HepG2 (cell line): ENCODE results near the gene BTD. TPM values are rescaled to one million over a fixed set of nuclear protein-coding genes. Genes with fewer than 3 reads are reported as not detected.

Experiments used
- ATAC-seq: fragments of 200-7000 bp; cut with Tn5 transposase; 3 replicates; pipeline ENCODE4 v1.9.1; 2020; ENCODE audit warnings: mild to moderate bottlenecking, moderate library complexity
- BruUV-seq: library from RNA; stranded (reverse); fragments of 400-500 nt; replicated peaks from 2 replicates; lab custom pipeline; 2021; lab: Mats Ljungman, UMichigan
- CTCF ChIA-PET: fragments of 300-600 bp; formaldehyde crosslinking; extraction: SDS; loops from one replicate; lab custom pipeline; 2021; ENCODE audit warnings: low total read pairs, inconsistent platforms, low intra/inter-chr PET ratio; lab: Yijun Ruan, JAX
- POLR2A ChIA-PET: fragments of 350-600 bp; sonication (Branson Sonifier 250); formaldehyde crosslinking; loops from one replicate; lab custom pipeline; 2020; ENCODE audit warnings: antibody characterized with exemption, inconsistent platforms; lab: Yijun Ruan, JAX
- DNase-seq: peaks from one replicate; pipeline ENCODE4 v3.0.0-alpha.2; 2015; ENCODE audit warnings: low spot score
- FAIRE-seq: peaks from 3 replicates; lab custom pipeline; 2011; peaks lifted over from hg19 to GRCh38; lab: Jason Lieb, UNC
- H2AFZ ChIP-seq: one replicate; pipeline ENCODE4 v1.6.1; 2011; ENCODE audit warnings: low read length, inconsistent platforms
- H3K27ac ChIP-seq: fragments of 300-600 bp; 3 replicates; pipeline ENCODE4 v1.8.0; 2011; ENCODE audit warnings: mixed run types, mild to moderate bottlenecking, mixed read lengths, low read length, inconsistent platforms; ENCODE audit not compliant: insufficient read depth; ENCODE audit errors: extremely low read length
- H3K27me3 ChIP-seq, 2 experiments: fragments of 200-600 bp in 1 of 2; 2 replicates in 1 of 2; 3 replicates in 1 of 2; pipeline versions ENCODE4 v1.6.0 to v1.8.0; 2011; ENCODE audit warnings: low read length in 2 of 2, mild to moderate bottlenecking in 2 of 2, moderate library complexity in 2 of 2, inconsistent platforms in 1 of 2; ENCODE audit not compliant: insufficient read depth in 2 of 2, control insufficient read depth in 1 of 2
- H3K36me3 ChIP-seq, 2 experiments: fragments of 200-600 bp in 1 of 2; replicated peaks in 1 of 2; 2 replicates in 1 of 2; 3 replicates in 1 of 2; pipeline versions ENCODE4 v1.5.1 to v1.8.0; 2011; ENCODE audit warnings: low read length in 2 of 2, inconsistent platforms in 1 of 2; ENCODE audit not compliant: insufficient read depth in 2 of 2, control insufficient read depth in 1 of 2
- H3K4me1 ChIP-seq: 2 replicates; pipeline ENCODE4 v1.5.1; 2012; ENCODE audit warnings: low read length, inconsistent platforms; ENCODE audit not compliant: insufficient read depth
- H3K4me2 ChIP-seq: 2 replicates; pipeline ENCODE4 v1.6.0; 2011; ENCODE audit warnings: low read depth, low read length, inconsistent platforms
- H3K4me3 ChIP-seq, 3 experiments: fragments of 200-600 bp in 1 of 3; sonication (generic), shearing (Covaris generic) in 1 of 3; replicated peaks in 1 of 3; 2 replicates each; pipeline ENCODE4 v1.5.1; 2011 to 2016; ENCODE audit warnings: low read length in 3 of 3, inconsistent platforms in 2 of 3, low read depth in 2 of 3, mild to moderate bottlenecking in 2 of 3, control low read depth in 1 of 3, mixed read lengths in 1 of 3; ENCODE audit not compliant: insufficient read depth in 1 of 3
- H3K79me2 ChIP-seq: one replicate; pipeline ENCODE4 v1.6.1; 2011; ENCODE audit warnings: low read length, inconsistent platforms; ENCODE audit not compliant: insufficient read depth
- H3K9ac ChIP-seq: 2 replicates; pipeline ENCODE4 v1.6.0; 2011; ENCODE audit warnings: mild to moderate bottlenecking, low read depth, low read length, inconsistent platforms; ENCODE audit not compliant: insufficient read depth
- H3K9me3 ChIP-seq: 2 replicates; pipeline ENCODE4 v1.5.1; 2012; ENCODE audit warnings: mild to moderate bottlenecking, low read length
- H4K20me1 ChIP-seq: 2 replicates; pipeline ENCODE4 v1.6.0; 2011; ENCODE audit warnings: inconsistent platforms, mild to moderate bottlenecking, low read length, moderate library complexity; ENCODE audit not compliant: insufficient read depth
- AHDC1 ChIP-seq: sonication (generic); formaldehyde crosslinking; IDR thresholded peaks from 2 replicates; pipeline ENCODE4 v1.5.1; 2020; ENCODE audit warnings: mild to moderate bottlenecking, missing genetic modification reagents, borderline replicate concordance
- IKZF1 ChIP-seq: fragments of 450-650 bp; IDR thresholded peaks from 2 replicates; pipeline ENCODE4 v1.7.1; 2016
- JUN ChIP-seq: sonication (generic); formaldehyde crosslinking; IDR thresholded peaks from 2 replicates; pipeline ENCODE4 v1.4.0; 2020; ENCODE audit warnings: mild to moderate bottlenecking, missing genetic modification reagents
- KAT8 ChIP-seq: IDR thresholded peaks from 2 replicates; pipeline ENCODE4 v1.6.1; 2016; ENCODE audit warnings: missing genetic modification reagents, missing compliant biosample characterization
- KLF15 ChIP-seq: sonication (generic); formaldehyde crosslinking; IDR thresholded peaks from 2 replicates; pipeline ENCODE4 v1.8.1; 2023; ENCODE audit warnings: borderline replicate concordance, mild to moderate bottlenecking, inconsistent platforms, missing genetic modification reagents, mixed read lengths
- SALL1 ChIP-seq: sonication (generic); formaldehyde crosslinking; IDR thresholded peaks from 2 replicates; pipeline ENCODE4 v1.8.0; 2022; ENCODE audit warnings: mild to moderate bottlenecking, missing genetic modification reagents
- SALL2 ChIP-seq: sonication (generic); formaldehyde crosslinking; IDR thresholded peaks from 2 replicates; pipeline ENCODE4 v1.8.1; 2023; ENCODE audit warnings: mild to moderate bottlenecking, missing genetic modification reagents, inconsistent platforms
- in situ Hi-C: cut with HindIII; loops from 2 replicates; pipeline ENCODE4 v1.10.0; 2017; ENCODE audit warnings: low pct_unique_long_range_greater_than_20kb; ENCODE audit not compliant: extremely low pct_ligation_motif_present
- intact Hi-C: fragments of 100-400 bp; cut with micrococcal nuclease; formaldehyde crosslinking; loops from one replicate; pipeline ENCODE4 v1.10.0; 2022; ENCODE audit not compliant: unreplicated experiment
- polyA plus RNA-seq, 8 experiments: library from polyadenylated mRNA; depleted of rRNA in 3 of 8; stranded (reverse) in 7 of 8; unstranded in 1 of 8; fragments of >200 nt; fragmentation: Illumina TruSeq in 4 of 8; extraction: Trizol in 4 of 8; gene quantifications; 2 replicates each; pipeline versions ENCODE4 v1.2.1 to v1.2.3, GENCODE V29; 2011 to 2016; ENCODE audit warnings: low read depth in 4 of 8, missing spikeins in 1 of 8, mixed read lengths in 1 of 8; ENCODE audit not compliant: insufficient read depth in 1 of 8
- total RNA-seq, 5 experiments: library from RNA; depleted of rRNA; stranded (reverse); fragments of >200 nt; fragmentation: Illumina TruSeq; extraction: Trizol; gene quantifications; 2 replicates each; pipeline ENCODE4 v1.2.3, GENCODE V29; 2016; ENCODE audit warnings: low read depth in 1 of 5

The BTD gene
- total and polyA plus RNA-seq, 2 of the 13 experiments (the other 11 are each of a cell fraction or from before 2014, with no cell fraction given): 15.7 to 35.5 TPM

GRCh38 chr3:15657016-15657415 lies 55.5 kb downstream of the BTD start:
- in situ Hi-C loops (no loop called here), intact Hi-C loops (no loop called here)
- Histone ChIP-seq H3K27ac (no peak overlapping the region), H4K20me1 (no peaks in the 10 kb centered on the region), H3K9me3 (peaks cover 12% of the 10 kb centered on the region), H3K27me3 (no peaks in the 10 kb centered on the region), H2AFZ (no peak overlapping the region), H3K9ac (no peak overlapping the region), H3K79me2 (no peaks in the 10 kb centered on the region), H3K36me3 (no peaks in the 10 kb centered on the region), H3K4me1 (no peaks in the 10 kb centered on the region), H3K4me3 (no peak overlapping the region), H3K4me2 (no peak overlapping the region)
- ATAC-seq (no peak), DNase-seq (no peak), FAIRE-seq (no peak)
- POLR2A ChIA-PET: no interaction called here
- BruUV-seq: no TSS peak
- TF ChIP-seq KAT8 (CRISPR knock-in tag) (no peak), JUN (CRISPR knock-in tag) (no peak), SALL2 (no peak), AHDC1 (CRISPR knock-in tag) (no peak), IKZF1 (no peak), SALL1 (CRISPR knock-in tag) (no peak), KLF15 (CRISPR knock-in tag) (no peak)
- CTCF ChIA-PET: no interaction called here
